ENCODE results near the gene CTDP1.

DNA sequence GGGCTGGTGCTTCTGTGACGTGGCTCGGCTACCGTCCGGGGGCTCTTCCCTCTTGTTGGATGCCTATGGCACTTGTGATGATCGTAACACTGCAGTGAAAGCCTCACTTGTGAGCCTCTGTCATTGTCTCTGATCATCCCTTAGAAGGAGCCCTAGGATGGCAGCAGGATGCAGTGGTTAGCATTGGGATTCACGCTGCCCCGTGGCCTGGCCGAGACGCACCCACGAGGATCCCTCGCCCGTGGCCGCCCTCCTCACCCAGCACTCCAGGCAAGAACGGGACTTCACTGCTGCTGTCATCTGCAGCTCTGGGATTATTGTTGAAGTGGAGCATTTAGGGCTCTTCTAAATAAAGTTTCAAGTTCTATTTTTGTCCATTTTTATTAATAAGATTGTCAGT, 46.8 kb upstream of the CTDP1 start:
- TF ChIP-seq, protein P1, sequence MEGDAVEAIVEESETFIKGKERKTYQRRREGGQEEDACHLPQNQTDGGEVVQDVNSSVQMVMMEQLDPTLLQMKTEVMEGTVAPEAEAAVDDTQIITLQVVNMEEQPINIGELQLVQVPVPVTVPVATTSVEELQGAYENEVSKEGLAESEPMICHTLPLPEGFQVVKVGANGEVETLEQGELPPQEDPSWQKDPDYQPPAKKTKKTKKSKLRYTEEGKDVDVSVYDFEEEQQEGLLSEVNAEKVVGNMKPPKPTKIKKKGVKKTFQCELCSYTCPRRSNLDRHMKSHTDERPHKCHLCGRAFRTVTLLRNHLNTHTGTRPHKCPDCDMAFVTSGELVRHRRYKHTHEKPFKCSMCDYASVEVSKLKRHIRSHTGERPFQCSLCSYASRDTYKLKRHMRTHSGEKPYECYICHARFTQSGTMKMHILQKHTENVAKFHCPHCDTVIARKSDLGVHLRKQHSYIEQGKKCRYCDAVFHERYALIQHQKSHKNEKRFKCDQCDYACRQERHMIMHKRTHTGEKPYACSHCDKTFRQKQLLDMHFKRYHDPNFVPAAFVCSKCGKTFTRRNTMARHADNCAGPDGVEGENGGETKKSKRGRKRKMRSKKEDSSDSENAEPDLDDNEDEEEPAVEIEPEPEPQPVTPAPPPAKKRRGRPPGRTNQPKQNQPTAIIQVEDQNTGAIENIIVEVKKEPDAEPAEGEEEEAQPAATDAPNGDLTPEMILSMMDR (IDR thresholded peaks at IDR 0.05) = no peak
- TF ChIP-seq POLR2A (IDR thresholded peaks at IDR 0.05) = no peak

Data from tibial nerve (tissue), 3 donors.